PC-3 (cell line): ENCODE data around the gene CASD1. TPM values are rescaled to one million over a fixed set of nuclear protein-coding genes. Genes with fewer than 3 reads are reported as not detected.

Experiments used
- ATAC-seq: fragments of 200-7000 bp; cut with Tn5 transposase; 2 replicates; pipeline ENCODE4 v1.9.1; 2020; ENCODE audit warnings: mild to moderate bottlenecking, moderate library complexity
- BruUV-seq: library from RNA; stranded (reverse); fragments of 400-500 nt; replicated peaks from 2 replicates; lab custom pipeline; 2021; lab: Mats Ljungman, UMichigan
- CTCF ChIA-PET: fragments of 300-600 bp; sonication (Branson Sonifier 250); formaldehyde crosslinking; loops from one replicate; lab custom pipeline; 2022; ENCODE audit warnings: antibody characterized with exemption; lab: Charles Lee
- POLR2A ChIA-PET: fragments of 300-600 bp; sonication (Branson Sonifier 250); formaldehyde crosslinking; loops from one replicate; lab custom pipeline; 2022; ENCODE audit warnings: antibody characterized with exemption; ENCODE audit not compliant: unreplicated experiment; lab: Charles Lee
- DNase-seq: peaks from one replicate; pipeline ENCODE4 v3.0.0-alpha.2; 2015
- H2AFZ ChIP-seq: fragments of 300-600 bp; sonication (generic); 2 replicates; pipeline ENCODE4 v1.6.0; 2016; ENCODE audit warnings: antibody characterized with exemption, low read length
- H3F3A ChIP-seq: fragments of 300-600 bp; sonication (generic); one replicate; pipeline ENCODE4 v1.6.0; 2017; ENCODE audit warnings: antibody characterized with exemption, low read length, control low read depth, mild to moderate bottlenecking; ENCODE audit not compliant: unreplicated experiment
- H3K27ac ChIP-seq: fragments of 300-600 bp; sonication (generic); 2 replicates; pipeline ENCODE4 v1.5.1; 2016; ENCODE audit warnings: mild to moderate bottlenecking, low read length
- H3K27me3 ChIP-seq: fragments of 300-600 bp; sonication (generic); 2 replicates; pipeline ENCODE4 v1.6.1; 2016; ENCODE audit warnings: low read length, mixed read lengths
- H3K36me3 ChIP-seq: fragments of 300-600 bp; sonication (generic); 2 replicates; pipeline ENCODE4 v1.6.1; 2016; ENCODE audit warnings: low read depth, mixed run types, low read length, mixed read lengths
- H3K4me1 ChIP-seq: fragments of 300-600 bp; sonication (generic); 2 replicates; pipeline ENCODE4 v1.5.1; 2016; ENCODE audit warnings: low read length; ENCODE audit not compliant: insufficient read depth
- H3K4me2 ChIP-seq: fragments of 300-600 bp; sonication (generic); 2 replicates; pipeline ENCODE4 v1.6.0; 2016; ENCODE audit warnings: low read length
- H3K4me3 ChIP-seq: fragments of 300-600 bp; sonication (generic); 2 replicates; pipeline ENCODE4 v1.5.1; 2016; ENCODE audit warnings: mild to moderate bottlenecking, low read length, mixed read lengths
- H3K79me2 ChIP-seq: fragments of 300-600 bp; sonication (generic); 2 replicates; pipeline ENCODE4 v1.6.1; 2017; ENCODE audit warnings: low read length, mixed read lengths
- H3K9ac ChIP-seq: fragments of 300-600 bp; sonication (generic); 2 replicates; pipeline ENCODE4 v1.6.0; 2016; ENCODE audit warnings: mild to moderate bottlenecking, low read length
- H3K9me2 ChIP-seq: fragments of 300-600 bp; sonication (generic); replicated peaks from 2 replicates; pipeline ENCODE4 v1.6.1; 2016; ENCODE audit warnings: mixed run types, low read length, mixed read lengths
- H3K9me3 ChIP-seq: fragments of 300-600 bp; sonication (generic); 2 replicates; pipeline ENCODE4 v1.6.1; 2016; ENCODE audit warnings: low read length, mixed read lengths
- H4K20me1 ChIP-seq: fragments of 300-600 bp; sonication (generic); 2 replicates; pipeline ENCODE4 v1.6.1; 2016; ENCODE audit warnings: low read length, mixed read lengths
- CTCF ChIP-seq: fragments of 300-600 bp; sonication (generic); conservative IDR thresholded peaks from 2 replicates; pipeline ENCODE4 v1.5.1; 2017; ENCODE audit warnings: antibody characterized with exemption, low read depth, mild to moderate bottlenecking, low read length
- EZH2 ChIP-seq: fragments of 300-600 bp; sonication (generic); IDR thresholded peaks from one replicate; pipeline ENCODE4 v1.6.1; 2017; ENCODE audit warnings: antibody characterized with exemption, mild to moderate bottlenecking, low read length; ENCODE audit not compliant: unreplicated experiment
- EZH2phosphoT487 ChIP-seq: fragments of 300-600 bp; sonication (generic); IDR thresholded peaks from 2 replicates; pipeline ENCODE4 v1.6.1; 2018; ENCODE audit warnings: mild to moderate bottlenecking, antibody characterized with exemption, low read length, borderline replicate concordance
- intact Hi-C: fragments of 100-400 bp; cut with micrococcal nuclease; formaldehyde crosslinking; loops from 2 replicates; pipeline ENCODE4 v1.9.0; 2023
- total RNA-seq: library from RNA; depleted of rRNA; stranded (reverse); fragments of >200 nt; gene quantifications from 2 replicates; pipeline ENCODE4 v1.2.3, GENCODE V29; 2014

CASD1 gene
- total RNA-seq, 1 experiment from 2014 or later = 9.3 TPM

- H3K4me3 ChIP-seq = no peak overlapping the region
- H3K4me1 ChIP-seq = no peaks in the 10 kb centered on the region
- no peak for TF ChIP-seq CTCF
- TF ChIP-seq EZH2phosphoT487 = no peak
- no peak for TF ChIP-seq EZH2
- H3K4me2 ChIP-seq = no peak overlapping the region
- no peaks in the 10 kb centered on the region for H3K36me3 ChIP-seq
- no peaks in the 10 kb centered on the region for H3F3A ChIP-seq
- no peak overlapping the region for H3K9ac ChIP-seq
- H2AFZ ChIP-seq = no peak overlapping the region
- intact Hi-C loops = no loop called here
- CTCF ChIA-PET = no interaction called here
- POLR2A ChIA-PET = no interaction called here
- ATAC-seq = no peak
- no peaks in the 10 kb centered on the region for H3K9me2 ChIP-seq
- no peaks in the 10 kb centered on the region for H3K9me3 ChIP-seq
- no peaks in the 10 kb centered on the region for H4K20me1 ChIP-seq
- no peak overlapping the region for H3K27ac ChIP-seq
- no peaks in the 10 kb centered on the region for H3K27me3 ChIP-seq
- DNase-seq = no peak
- H3K79me2 ChIP-seq = no peaks in the 10 kb centered on the region
- BruUV-seq = no TSS peak
Measured at GRCh38 chr7:94590526-94591162, 81.0 kb downstream of the CASD1 start.

- CTCF ChIA-PET = no interaction called here
- Histone ChIP-seq H3K27me3 (no peaks in the 10 kb centered on the region), H3F3A (no peaks in the 10 kb centered on the region), H4K20me1 (no peaks in the 10 kb centered on the region), H3K27ac (no peak overlapping the region), H3K4me3 (no peak overlapping the region), H3K9me2 (no peaks in the 10 kb centered on the region), H3K9ac (no peak overlapping the region), H3K4me2 (no peak overlapping the region), H3K4me1 (no peaks in the 10 kb centered on the region), H3K79me2 (no peaks in the 10 kb centered on the region), H2AFZ (no peak overlapping the region), H3K9me3 (no peaks in the 10 kb centered on the region), H3K36me3 (no peaks in the 10 kb centered on the region)
- intact Hi-C loops = no loop called here
- TF ChIP-seq EZH2phosphoT487 = no peak
- TF ChIP-seq CTCF = no peak
- TF ChIP-seq EZH2 = no peak
- BruUV-seq = no TSS peak
- ATAC-seq (no peak), DNase-seq (no peak)
- POLR2A ChIA-PET = no interaction called here
Measured at GRCh38 chr7:94591176-94591575, 81.6 kb downstream of the CASD1 start.

- H2AFZ ChIP-seq = no peak overlapping the region
- no TSS peak for BruUV-seq
- ChIA-PET CTCF (no interaction called here), POLR2A (no interaction called here)
- no peak overlapping the region for H3K4me2 ChIP-seq
- H3K79me2 ChIP-seq = no peaks in the 10 kb centered on the region
- no peaks in the 10 kb centered on the region for H3K4me1 ChIP-seq
- DNase-seq = no peak
- H3K4me3 ChIP-seq = no peak overlapping the region
- intact Hi-C loops = no loop called here
- no peak overlapping the region for H3K27ac ChIP-seq
- no peaks in the 10 kb centered on the region for H4K20me1 ChIP-seq
- H3K36me3 ChIP-seq = peaks cover 4% of the 10 kb centered on the region; the same call in 1 of the 2 replicates
- no peak overlapping the region for H3K9ac ChIP-seq
- H3K27me3 ChIP-seq = no peaks in the 10 kb centered on the region
- no peaks in the 10 kb centered on the region for H3K9me3 ChIP-seq
- H3F3A ChIP-seq = no peaks in the 10 kb centered on the region
- no peak for ATAC-seq
- H3K9me2 ChIP-seq = no peaks in the 10 kb centered on the region
- TF ChIP-seq CTCF (no peak), EZH2phosphoT487 (no peak), EZH2 (no peak)
Measured at GRCh38 chr7:94594882-94595281, 85.3 kb downstream of the CASD1 start.
